B cell (primary cell): ENCODE data around the gene VEGFB.
A peak's percentile ranks its signal among the peaks of the same experiment; 100 is the strongest.

Experiments used
- CTCF ChIP-seq: fragments of 200-600 bp; IDR thresholded peaks from one replicate; pipeline ENCODE4 v1.8.0; 2022; ENCODE audit warnings: antibody characterized with exemption, mild to moderate bottlenecking
- EZH2 ChIP-seq: IDR thresholded peaks from 2 replicates; pipeline ENCODE4 v1.6.1; 2012; ENCODE audit warnings: borderline replicate concordance, low read depth, mild to moderate bottlenecking, moderate library complexity, low read length; ENCODE audit not compliant: insufficient read depth, poor library complexity, severe bottlenecking

- peak; percentile 37 for TF ChIP-seq CTCF
- TF ChIP-seq EZH2: no peak
Measured at GRCh38 chr11:64269540-64270220, 35.3 kb downstream of the VEGFB start.
